HG03378 (cell line): ENCODE measurements around the gene USP21.

Experiments
- ATAC-seq: cut with Tn5 transposase; IDR thresholded peaks from one replicate; pipeline ENCODE4 v1.9.1; 2021; ENCODE audit warnings: mild to moderate bottlenecking, moderate library complexity; ENCODE audit not compliant: unreplicated experiment

The USP21 gene

GRCh38 chr1:161168906-161169305 lies 9.6 kb downstream of the USP21 start:
- no peak for ATAC-seq

GRCh38 chr1:161171191-161171590 lies 11.9 kb downstream of the USP21 start:
- ATAC-seq = no peak

- no peak for ATAC-seq
Observed at GRCh38 chr1:161171696-161172095, 12.4 kb downstream of the USP21 start.

- ATAC-seq = no peak
Observed at GRCh38 chr1:161172349-161172748, 13.0 kb downstream of the USP21 start.

GRCh38 chr1:161172776-161173376 lies 13.6 kb downstream of the USP21 start:
- no peak for ATAC-seq

GRCh38 chr1:161173711-161174110 lies 14.4 kb downstream of the USP21 start:
- no peak for ATAC-seq

- no peak for ATAC-seq
Observed at GRCh38 chr1:161174911-161175310, 15.6 kb downstream of the USP21 start.

GRCh38 chr1:161175771-161176453 lies 16.6 kb downstream of the USP21 start:
- ATAC-seq = no peak

GRCh38 chr1:161176468-161177111 lies 17.3 kb downstream of the USP21 start:
- ATAC-seq = no peak

- ATAC-seq = peak; percentile 61
Observed at GRCh38 chr1:161177112-161177935, 18.0 kb downstream of the USP21 start, which contains the start of gene B4GALT3. Gene B4GALT3 (minus strand): TSS chr1:161177507. CDS start chr1:161176060, 1,447 bp downstream.

GRCh38 chr1:161177936-161178244 lies 18.6 kb downstream of the USP21 start:
- no peak for ATAC-seq

GRCh38 chr1:161179698-161180097 lies 20.4 kb downstream of the USP21 start:
- no peak for ATAC-seq

- no peak for ATAC-seq
Observed at GRCh38 chr1:161180639-161181038, 21.3 kb downstream of the USP21 start.

GRCh38 chr1:161182214-161182613 lies 22.9 kb downstream of the USP21 start:
- ATAC-seq = peak; percentile 65

- peak; percentile 66 for ATAC-seq
Observed at GRCh38 chr1:161185282-161185682, 26.0 kb downstream of the USP21 start.

GRCh38 chr1:161185732-161186311 lies 26.5 kb downstream of the USP21 start:
- peak; percentile 18 for ATAC-seq

- no peak for ATAC-seq
Observed at GRCh38 chr1:161187311-161187710, 28.0 kb downstream of the USP21 start.

GRCh38 chr1:161188381-161188780 lies 29.1 kb downstream of the USP21 start:
- ATAC-seq = no peak

GRCh38 chr1:161189036-161189435 lies 29.7 kb downstream of the USP21 start:
- no peak for ATAC-seq

GRCh38 chr1:161190962-161191521 lies 31.7 kb downstream of the USP21 start:
- ATAC-seq = no peak

GRCh38 chr1:161191971-161192370 lies 32.7 kb downstream of the USP21 start:
- no peak for ATAC-seq
